DND-41 (cell line): ENCODE data around the gene POLR2I.

Experiments
- ATAC-seq: fragments of 200-7000 bp; cut with Tn5 transposase; 3 replicates; pipeline ENCODE4 v1.9.1; 2021; ENCODE audit warnings: low read depth; ENCODE audit not compliant: insufficient read depth
- DNase-seq: peaks from one replicate; pipeline ENCODE4 v3.0.0-alpha.2; 2020
- H2AFZ ChIP-seq: 2 replicates; pipeline ENCODE4 v1.6.0; 2012; ENCODE audit warnings: low read depth, low read length
- H3K27ac ChIP-seq: 2 replicates; pipeline ENCODE4 v1.5.1; 2012; ENCODE audit warnings: low read length, inconsistent platforms
- H3K27me3 ChIP-seq: fragments of 200-600 bp; sonication (generic); 2 replicates; pipeline ENCODE4 v1.6.0; 2012; ENCODE audit warnings: low read length, mild to moderate bottlenecking, inconsistent platforms; ENCODE audit not compliant: insufficient read depth, poor library complexity
- H3K36me3 ChIP-seq: 2 replicates; pipeline ENCODE4 v1.5.1; 2012; ENCODE audit warnings: low read length, inconsistent platforms; ENCODE audit not compliant: insufficient read depth
- H3K4me1 ChIP-seq: 2 replicates; pipeline ENCODE4 v1.5.1; 2012; ENCODE audit warnings: mild to moderate bottlenecking, low read length; ENCODE audit not compliant: insufficient read depth
- H3K4me2 ChIP-seq: 2 replicates; pipeline ENCODE4 v1.6.0; 2012; ENCODE audit warnings: mild to moderate bottlenecking, moderate library complexity, low read length, inconsistent platforms; ENCODE audit not compliant: insufficient read depth
- H3K4me3 ChIP-seq, 2 experiments: fragments of 200-600 bp in 1 of 2; shearing (Covaris generic) in 1 of 2; 2 replicates each; pipeline ENCODE4 v1.5.1; 2012 to 2016; ENCODE audit warnings: inconsistent platforms in 2 of 2, low read length in 2 of 2, mild to moderate bottlenecking in 2 of 2, low read depth in 1 of 2, moderate library complexity in 1 of 2
- H3K79me2 ChIP-seq: 2 replicates; pipeline ENCODE4 v1.6.0; 2012; ENCODE audit warnings: low read length, inconsistent platforms; ENCODE audit not compliant: insufficient read depth
- H3K9ac ChIP-seq: 2 replicates; pipeline ENCODE4 v1.6.0; 2012; ENCODE audit warnings: low read depth, mild to moderate bottlenecking, inconsistent platforms, low read length, moderate library complexity
- H3K9me3 ChIP-seq: 2 replicates; pipeline ENCODE4 v1.5.1; 2012; ENCODE audit warnings: low read length, moderate library complexity, mild to moderate bottlenecking, inconsistent platforms; ENCODE audit not compliant: insufficient read depth, severe bottlenecking
- H4K20me1 ChIP-seq: 2 replicates; pipeline ENCODE4 v1.6.0; 2012; ENCODE audit warnings: low read length; ENCODE audit not compliant: insufficient read depth
- EZH2 ChIP-seq: IDR thresholded peaks from 3 replicates; pipeline ENCODE4 v1.6.1; 2012; ENCODE audit warnings: borderline replicate concordance, low read depth, mild to moderate bottlenecking, moderate library complexity, low read length, inconsistent platforms; ENCODE audit not compliant: severe bottlenecking
- TF ChIP-seq, protein P1 (sequence below): IDR thresholded peaks from 2 replicates; pipeline ENCODE4 v1.5.1; 2012; ENCODE audit warnings: borderline replicate concordance, low read length, moderate library complexity, mild to moderate bottlenecking; ENCODE audit not compliant: poor library complexity, severe bottlenecking; ENCODE audit errors: extremely low read depth

The POLR2I gene

DNA sequence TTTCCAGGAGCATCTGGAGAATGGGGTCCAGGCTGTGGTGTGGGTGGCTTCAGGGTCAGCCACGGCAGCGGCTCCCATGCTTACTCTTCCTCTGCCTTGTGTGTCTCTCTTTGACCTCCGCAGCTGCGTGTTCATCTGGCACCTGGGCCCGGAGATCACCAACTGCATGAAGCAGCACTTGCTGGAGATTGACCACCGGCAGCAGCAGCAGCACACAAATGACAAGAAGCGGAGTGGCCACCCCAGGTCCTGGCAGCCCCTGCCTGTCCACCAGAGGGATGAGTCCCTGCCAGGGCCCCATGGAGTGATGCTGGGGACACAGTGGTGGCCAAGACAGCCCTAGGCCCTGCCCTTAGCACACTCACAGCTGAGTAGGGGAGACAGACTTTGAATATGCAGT lies 22.1 kb downstream of the POLR2I start:
- no peak overlapping the region for H3K27ac ChIP-seq
- no peaks in the 10 kb centered on the region for H3K4me1 ChIP-seq
- no peak overlapping the region for H3K4me3 ChIP-seq
- no peaks in the 10 kb centered on the region for H3K27me3 ChIP-seq
- no peak overlapping the region for H3K4me2 ChIP-seq
- TF ChIP-seq, protein P1, sequence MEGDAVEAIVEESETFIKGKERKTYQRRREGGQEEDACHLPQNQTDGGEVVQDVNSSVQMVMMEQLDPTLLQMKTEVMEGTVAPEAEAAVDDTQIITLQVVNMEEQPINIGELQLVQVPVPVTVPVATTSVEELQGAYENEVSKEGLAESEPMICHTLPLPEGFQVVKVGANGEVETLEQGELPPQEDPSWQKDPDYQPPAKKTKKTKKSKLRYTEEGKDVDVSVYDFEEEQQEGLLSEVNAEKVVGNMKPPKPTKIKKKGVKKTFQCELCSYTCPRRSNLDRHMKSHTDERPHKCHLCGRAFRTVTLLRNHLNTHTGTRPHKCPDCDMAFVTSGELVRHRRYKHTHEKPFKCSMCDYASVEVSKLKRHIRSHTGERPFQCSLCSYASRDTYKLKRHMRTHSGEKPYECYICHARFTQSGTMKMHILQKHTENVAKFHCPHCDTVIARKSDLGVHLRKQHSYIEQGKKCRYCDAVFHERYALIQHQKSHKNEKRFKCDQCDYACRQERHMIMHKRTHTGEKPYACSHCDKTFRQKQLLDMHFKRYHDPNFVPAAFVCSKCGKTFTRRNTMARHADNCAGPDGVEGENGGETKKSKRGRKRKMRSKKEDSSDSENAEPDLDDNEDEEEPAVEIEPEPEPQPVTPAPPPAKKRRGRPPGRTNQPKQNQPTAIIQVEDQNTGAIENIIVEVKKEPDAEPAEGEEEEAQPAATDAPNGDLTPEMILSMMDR: no peak
- no peak for TF ChIP-seq EZH2
- peaks cover 14% of the 10 kb centered on the region for H4K20me1 ChIP-seq
- H3K9me3 ChIP-seq: no peaks in the 10 kb centered on the region
- ATAC-seq: no peak
- no peak for DNase-seq
- no peak overlapping the region for H3K9ac ChIP-seq
- H3K79me2 ChIP-seq: no peaks in the 10 kb centered on the region
- H2AFZ ChIP-seq: no peak overlapping the region
- peaks cover 95% of the 10 kb centered on the region for H3K36me3 ChIP-seq

DNA sequence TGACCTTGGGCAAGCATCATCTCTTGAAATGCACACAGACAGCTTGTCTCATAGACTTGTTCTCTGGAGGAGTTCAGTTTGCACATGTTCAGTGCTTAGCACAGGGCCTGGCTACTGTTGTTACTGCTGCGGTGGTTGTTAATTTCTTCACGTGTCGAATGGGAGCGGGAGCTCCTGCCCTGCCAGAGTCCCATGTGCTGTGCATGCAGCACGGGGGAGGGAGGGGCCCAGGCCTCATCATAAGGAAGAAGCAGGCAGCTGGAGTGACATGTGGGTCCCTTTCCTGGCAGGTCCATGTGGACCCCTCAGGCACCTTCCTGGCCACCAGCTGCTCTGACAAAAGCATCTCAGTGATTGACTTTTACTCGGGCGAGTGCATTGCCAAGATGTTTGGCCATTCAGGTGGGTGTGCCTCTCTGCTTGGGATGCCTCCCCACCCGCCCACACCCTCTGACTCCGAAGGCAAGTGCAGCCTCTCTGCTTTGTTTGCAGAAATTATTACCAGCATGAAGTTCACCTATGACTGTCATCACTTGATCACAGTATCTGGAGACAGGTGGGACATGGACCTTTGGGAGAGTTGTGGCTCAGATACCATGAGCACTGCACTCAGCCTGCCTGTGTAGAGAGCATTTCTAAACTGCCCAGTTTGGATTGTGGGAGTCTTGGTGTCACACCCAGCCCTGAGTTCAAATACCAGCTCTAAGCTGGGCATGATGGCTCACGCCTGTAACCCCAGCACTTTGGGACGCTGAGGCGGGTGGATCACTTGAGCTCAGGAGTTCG lies 23.6 kb downstream of the POLR2I start:
- ATAC-seq (no peak), DNase-seq (no peak)
- Histone ChIP-seq H2AFZ (no peak overlapping the region), H3K9ac (no peak overlapping the region), H3K27ac (no peak overlapping the region), H3K9me3 (no peaks in the 10 kb centered on the region), H4K20me1 (peaks cover 15% of the 10 kb centered on the region), H3K4me2 (no peak overlapping the region), H3K79me2 (no peaks in the 10 kb centered on the region), H3K36me3 (peaks cover 98% of the 10 kb centered on the region), H3K4me1 (no peaks in the 10 kb centered on the region), H3K4me3 (no peak overlapping the region), H3K27me3 (no peaks in the 10 kb centered on the region)
- TF ChIP-seq, protein P1: no peak
- TF ChIP-seq EZH2: no peak

DNA sequence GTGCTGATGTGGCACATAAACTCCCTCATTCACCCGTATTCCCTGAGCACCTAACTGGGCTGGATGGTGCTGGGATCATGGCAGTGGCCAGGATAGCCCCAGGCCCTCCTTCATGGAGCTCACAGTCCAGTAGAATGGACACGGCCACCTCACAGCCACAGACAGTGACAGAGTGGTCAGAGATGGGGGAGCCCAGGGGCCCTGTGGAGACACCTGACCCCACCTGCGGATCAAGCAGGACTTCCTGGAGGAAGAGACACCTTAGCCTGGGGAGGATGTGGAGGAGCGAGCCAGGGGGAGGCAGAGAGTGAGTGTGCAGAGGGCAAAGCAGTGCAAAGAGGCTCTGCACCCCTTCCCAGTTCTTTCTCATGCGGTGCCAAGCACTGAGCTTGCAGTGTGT lies 24.8 kb downstream of the POLR2I start:
- Histone ChIP-seq H2AFZ (no peak overlapping the region), H3K27me3 (no peaks in the 10 kb centered on the region), H3K36me3 (peaks cover 98% of the 10 kb centered on the region), H3K9ac (no peak overlapping the region), H4K20me1 (peaks cover 22% of the 10 kb centered on the region), H3K4me1 (no peaks in the 10 kb centered on the region), H3K79me2 (no peaks in the 10 kb centered on the region), H3K4me3 (no peak overlapping the region), H3K27ac (no peak overlapping the region), H3K9me3 (no peaks in the 10 kb centered on the region), H3K4me2 (no peak overlapping the region)
- DNase-seq: no peak
- TF ChIP-seq, protein P1: no peak
- TF ChIP-seq EZH2: no peak
- no peak for ATAC-seq
